A549 treated with Mapracorat at 1 μM for 4 hours (cell line): ENCODE results near the gene TRAM1L1. TPM values are rescaled to one million over a fixed set of nuclear protein-coding genes. Genes with fewer than 3 reads are reported as not detected.

Source experiments
- total RNA-seq: library from RNA; stranded (reverse); fragments of 200-300 nt; extraction: Qiagen RNA extraction; gene quantifications from 5 replicates; pipeline ENCODE4 v1.2.3, GENCODE V29; 2022

The TRAM1L1 gene
- total RNA-seq = 0.45 to 0.70 TPM (median 0.48 TPM) in 5 replicates

DNA sequence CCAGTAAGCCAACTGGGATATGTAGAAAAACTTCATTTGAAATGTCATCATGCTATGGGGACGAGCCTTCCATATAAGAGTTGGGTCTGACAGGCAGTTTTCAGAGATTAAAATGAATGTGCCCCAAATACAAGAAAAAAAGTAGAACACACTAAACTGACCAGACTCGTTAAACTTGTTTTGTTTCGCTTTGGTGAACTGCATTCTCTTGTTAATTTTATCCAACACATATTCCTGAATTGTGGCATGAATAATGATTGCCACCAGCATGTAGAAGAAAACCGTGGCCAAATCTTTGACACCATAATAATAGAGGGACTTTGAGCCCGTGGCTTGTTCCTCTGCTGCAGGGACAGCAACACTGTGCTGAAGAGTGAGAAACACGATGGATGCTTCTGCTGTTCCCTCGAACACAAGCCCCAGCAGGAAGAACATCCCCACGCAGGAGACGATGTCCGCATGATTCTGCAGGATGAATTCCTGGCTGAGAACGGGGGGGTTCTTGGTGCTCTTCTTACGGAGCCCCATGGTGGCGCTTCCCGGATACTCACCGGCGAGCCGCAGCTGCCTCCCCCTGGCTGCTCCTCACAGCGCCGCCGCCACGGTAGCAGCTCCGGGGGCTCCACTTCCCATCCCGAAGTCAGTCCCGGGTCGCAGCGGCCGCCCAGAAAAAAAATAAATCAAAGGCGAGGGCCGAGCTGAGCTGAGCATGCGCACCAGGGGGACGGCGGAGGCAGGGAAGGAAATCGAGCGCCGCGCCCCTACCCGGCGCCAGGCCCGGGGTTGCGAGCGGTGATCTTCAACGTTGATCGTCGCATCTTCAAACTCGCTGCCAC, at the start of gene TRAM1L1:
Gene TRAM1L1 (minus strand): TSS at position 711 of the 836 bp plus-strand sequence. CDS start 183 bp downstream, at position 528.

